ENCODE results near the gene MAML2. TPM values are rescaled to one million over a fixed set of nuclear protein-coding genes. Genes with fewer than 3 reads are reported as not detected.

Gene MAML2
- total and polyA plus RNA-seq, 2 of the 8 experiments (the other 6 are each of a cell fraction or from before 2014, with no cell fraction given): 3.8 to 6.6 TPM

GRCh38 chr11:96002339-96002738, 340.7 kb downstream of the MAML2 start:
- Histone ChIP-seq H2BK15ac (ENCODE audit: low read length) (no peak overlapping the region), H2AK5ac (ENCODE audit: low read depth, low read length) (no peak overlapping the region), H2BK5ac (ENCODE audit: low read depth, low read length) (no peak overlapping the region), H3K4me1 (replicated peaks in 1 of 4; ENCODE audit: control insufficient read depth in 3 of 4, insufficient read depth in 4 of 4, low read length in 3 of 4) (peaks cover 0 to 7% (median 2%) of the 10 kb centered on the region in 4 experiments; a peak in 2 of 7 replicates), H4K91ac (replicated peaks; ENCODE audit: insufficient read length, low read length) (no peak overlapping the region), H3K79me1 (ENCODE audit: low read depth, low read length) (no peaks in the 10 kb centered on the region), H3K4me2 (ENCODE audit: insufficient read depth in 1 of 2, low read depth in 2 of 2, low read length in 2 of 2) (no peak overlapping the region), H3K27me3 (replicated peaks in 1 of 4; ENCODE audit: control insufficient read depth in 3 of 4, extremely low read depth in 1 of 4, insufficient read depth in 3 of 4, low read length in 3 of 4) (no peaks in the 10 kb centered on the region), H3K9ac (replicated peaks in 1 of 4; ENCODE audit: extremely low read depth in 1 of 4, low read depth in 3 of 4, low read length in 3 of 4) (no peak overlapping the region), H3K79me2 (ENCODE audit: control insufficient read depth in 1 of 2, insufficient read depth in 2 of 2, low read length in 2 of 2) (no peaks in the 10 kb centered on the region), H2AFZ (ENCODE audit: low read length) (no peak overlapping the region), H4K8ac (ENCODE audit: extremely low read depth, insufficient read depth, low read length) (no peak overlapping the region), H3K9me3 (ENCODE audit: insufficient read depth in 2 of 2, low read depth in 1 of 2, low read length in 1 of 2) (no peaks in the 10 kb centered on the region), H3K4ac (replicated peaks; ENCODE audit: insufficient read length, low read depth, low read length) (no peak overlapping the region), H4K5ac (ENCODE audit: insufficient read length, low read depth, low read length) (no peak overlapping the region), H4K20me1 (replicated peaks in 1 of 2; ENCODE audit: control insufficient read depth in 1 of 2, insufficient read depth in 2 of 2, low read length in 2 of 2) (no peaks in the 10 kb centered on the region), H3K27ac (ENCODE audit: low read depth, low read length) (no peak overlapping the region), H3K36me3 (ENCODE audit: control insufficient read depth in 2 of 4, insufficient read depth in 4 of 4, low read length in 3 of 4) (no peaks in the 10 kb centered on the region), H3K18ac (ENCODE audit: extremely low read depth, low read length) (no peak overlapping the region), H2BK120ac (replicated peaks; ENCODE audit: low read depth, low read length) (no peak overlapping the region), H2BK12ac (ENCODE audit: low read depth, low read length) (no peak overlapping the region), H3K4me3 (ENCODE audit: extremely low read depth in 1 of 4, insufficient read depth in 2 of 4, low read depth in 3 of 4, low read length in 4 of 4) (no peak overlapping the region), H3K14ac (ENCODE audit: insufficient read length) (no peak overlapping the region), H2BK20ac (ENCODE audit: low read length) (no peak overlapping the region), H3K23me2 (ENCODE audit: low read depth, low read length) (peaks cover 5% of the 10 kb centered on the region; the same call in 1 of the 2 replicates), H3K56ac (replicated peaks; ENCODE audit: insufficient read length, low read depth, low read length) (no peak overlapping the region), H3K23ac (ENCODE audit: insufficient read length) (no peak overlapping the region)
- ChIA-PET POLR2A (ENCODE audit: partially characterized antibody) (no interaction called here), CTCF (ENCODE audit: partially characterized antibody) (no interaction called here)
- FAIRE-seq: no peak
- DNase-seq (ENCODE audit: low read depth in 1 of 2, low spot score in 2 of 2): no peak
- WGBS, 2 experiments (ENCODE audit: extremely low coverage in 1 of 2, insufficient coverage in 1 of 2, insufficient read length in 1 of 2, insufficient replicate concordance in 2 of 2, low coverage in 1 of 2, low lambda C conversion rate in 2 of 2, missing lambda C conversion rate in 1 of 2): 86 to 100% methylated on average over 1 to 2 of the region's 2 CpGs
- TF ChIP-seq CBX8 (IDR thresholded peaks at IDR 0.05; ENCODE audit: borderline replicate concordance, low read depth, low read length) (no peak), KDM4A (IDR thresholded peaks at IDR 0.05; ENCODE audit: low read depth, low read length, severe bottlenecking) (no peak), SIRT6 (IDR thresholded peaks at IDR 0.05; ENCODE audit: low read length) (no peak), ASH2L (IDR thresholded peaks at IDR 0.05; ENCODE audit: low read length) (no peak), JUND (IDR thresholded peaks at IDR 0.05; ENCODE audit: low read length) (no peak), SIN3A (conservative IDR thresholded peaks at IDR 0.05 in 1 of 2, IDR thresholded peaks at IDR 0.05 in 1 of 2; ENCODE audit: low read depth in 1 of 2, low read length in 2 of 2) (no peak), KDM5A (IDR thresholded peaks at IDR 0.05; ENCODE audit: low read length) (no peak), SP1 (IDR thresholded peaks at IDR 0.05; ENCODE audit: low read depth, low read length) (no peak), POLR2AphosphoS5 (IDR thresholded peaks at IDR 0.05; ENCODE audit: low read depth, low read length) (no peak), ATF2 (IDR thresholded peaks at IDR 0.05; ENCODE audit: low read length) (no peak), TAF7 (optimal IDR thresholded peaks at IDR 0.05; ENCODE audit: borderline replicate concordance, low read depth, low read length) (no peak), NANOG (IDR thresholded peaks at IDR 0.05; ENCODE audit: insufficient read depth, low read depth, low read length, poor library complexity, severe bottlenecking) (no peak), SAP30 (IDR thresholded peaks at IDR 0.05; ENCODE audit: insufficient read depth, insufficient replicate concordance, low read length) (no peak), BACH1 (IDR thresholded peaks at IDR 0.05; ENCODE audit: low read length) (no peak)
